ENCODE measurements around the gene PPP1R15B.

DNA sequence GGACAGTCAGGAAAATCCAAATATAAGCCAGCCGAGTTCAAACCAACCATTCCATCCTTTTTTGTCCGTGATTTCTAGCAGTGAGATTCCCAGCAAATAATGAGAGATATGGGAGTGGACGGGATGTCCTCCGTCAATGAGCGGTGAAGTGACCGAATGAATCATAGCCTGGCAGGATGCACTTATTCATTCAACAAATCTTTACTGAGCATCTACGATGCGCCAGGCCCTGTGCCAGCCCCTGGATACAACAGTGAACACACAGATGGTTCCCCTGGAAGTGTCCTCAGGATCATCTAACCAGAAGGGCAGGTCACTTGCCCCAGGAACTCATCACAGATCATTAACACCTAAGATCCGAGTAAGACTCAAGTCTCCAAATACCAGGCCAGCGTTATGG is 43.7 kb downstream of the PPP1R15B start:
- no peak for TF ChIP-seq POLR2A (IDR thresholded peaks at IDR 0.05)
- TF ChIP-seq, protein P1, sequence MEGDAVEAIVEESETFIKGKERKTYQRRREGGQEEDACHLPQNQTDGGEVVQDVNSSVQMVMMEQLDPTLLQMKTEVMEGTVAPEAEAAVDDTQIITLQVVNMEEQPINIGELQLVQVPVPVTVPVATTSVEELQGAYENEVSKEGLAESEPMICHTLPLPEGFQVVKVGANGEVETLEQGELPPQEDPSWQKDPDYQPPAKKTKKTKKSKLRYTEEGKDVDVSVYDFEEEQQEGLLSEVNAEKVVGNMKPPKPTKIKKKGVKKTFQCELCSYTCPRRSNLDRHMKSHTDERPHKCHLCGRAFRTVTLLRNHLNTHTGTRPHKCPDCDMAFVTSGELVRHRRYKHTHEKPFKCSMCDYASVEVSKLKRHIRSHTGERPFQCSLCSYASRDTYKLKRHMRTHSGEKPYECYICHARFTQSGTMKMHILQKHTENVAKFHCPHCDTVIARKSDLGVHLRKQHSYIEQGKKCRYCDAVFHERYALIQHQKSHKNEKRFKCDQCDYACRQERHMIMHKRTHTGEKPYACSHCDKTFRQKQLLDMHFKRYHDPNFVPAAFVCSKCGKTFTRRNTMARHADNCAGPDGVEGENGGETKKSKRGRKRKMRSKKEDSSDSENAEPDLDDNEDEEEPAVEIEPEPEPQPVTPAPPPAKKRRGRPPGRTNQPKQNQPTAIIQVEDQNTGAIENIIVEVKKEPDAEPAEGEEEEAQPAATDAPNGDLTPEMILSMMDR (IDR thresholded peaks at IDR 0.05), result no peak
